ENCODE results near the gene EFHC2. TPM values are rescaled to one million over a fixed set of nuclear protein-coding genes. Genes with fewer than 3 reads are reported as not detected.

EFHC2 gene
- total and polyA plus RNA-seq, 12 donors, result 1.5 to 17.9 (median 10.3) TPM

DNA sequence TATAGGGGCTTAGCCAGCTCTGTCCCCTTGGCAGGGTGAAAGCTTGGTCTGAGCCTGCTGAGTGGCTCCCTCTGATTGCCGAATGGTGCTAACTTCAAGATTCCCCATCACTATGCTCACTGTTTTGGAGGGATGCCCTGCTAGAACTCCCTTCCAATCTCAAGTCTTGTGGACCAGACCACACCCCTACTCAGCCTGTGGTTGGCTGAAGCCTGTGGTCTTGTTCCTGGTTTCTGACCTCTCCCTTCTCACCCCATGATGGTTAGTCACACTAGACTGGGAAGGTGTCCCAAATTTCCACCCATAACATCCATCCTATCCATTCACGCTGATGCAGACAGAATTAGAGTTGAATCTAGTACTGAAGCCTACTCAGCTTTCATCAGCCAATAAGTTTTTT, 185.6 kb downstream of the EFHC2 start:
- DNase-seq (no peak), ATAC-seq (no peak)
- 86 to 92% methylated on average over 2 of the region's 2 CpGs for WGBS, 2 donors

DNA sequence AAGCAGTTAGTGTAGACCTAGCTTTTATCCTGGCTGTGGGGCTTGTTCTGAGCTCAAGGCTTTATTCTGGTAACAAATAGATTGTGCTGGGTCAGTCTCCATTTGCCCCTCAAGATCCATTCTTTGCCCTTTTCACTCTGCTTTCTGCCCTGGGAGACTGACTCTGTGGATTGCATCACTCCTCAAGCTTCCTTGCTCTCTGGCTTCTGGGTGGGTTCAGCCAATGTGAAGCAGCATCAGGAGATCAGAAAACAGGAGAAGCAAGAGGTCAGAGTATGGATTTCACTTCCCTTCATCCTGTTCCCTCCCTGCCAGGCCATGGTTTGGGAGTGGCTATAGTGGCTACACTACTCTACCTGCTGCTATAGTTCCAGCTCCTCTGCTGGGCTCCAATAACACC, 186.2 kb downstream of the EFHC2 start:
- Histone ChIP-seq H3K27me3 (peaks cover 0 to 32% (median 0%) of the 10 kb centered on the region in 7 donors), H3K9me3 (no peaks in the 10 kb centered on the region), H3K36me3 (no peaks in the 10 kb centered on the region), H3K27ac (no peak overlapping the region), H3K4me1 (no peaks in the 10 kb centered on the region), H3K4me3 (no peak overlapping the region)
- no peak for DNase-seq
- ATAC-seq, result no peak
- TF ChIP-seq, protein P1, sequence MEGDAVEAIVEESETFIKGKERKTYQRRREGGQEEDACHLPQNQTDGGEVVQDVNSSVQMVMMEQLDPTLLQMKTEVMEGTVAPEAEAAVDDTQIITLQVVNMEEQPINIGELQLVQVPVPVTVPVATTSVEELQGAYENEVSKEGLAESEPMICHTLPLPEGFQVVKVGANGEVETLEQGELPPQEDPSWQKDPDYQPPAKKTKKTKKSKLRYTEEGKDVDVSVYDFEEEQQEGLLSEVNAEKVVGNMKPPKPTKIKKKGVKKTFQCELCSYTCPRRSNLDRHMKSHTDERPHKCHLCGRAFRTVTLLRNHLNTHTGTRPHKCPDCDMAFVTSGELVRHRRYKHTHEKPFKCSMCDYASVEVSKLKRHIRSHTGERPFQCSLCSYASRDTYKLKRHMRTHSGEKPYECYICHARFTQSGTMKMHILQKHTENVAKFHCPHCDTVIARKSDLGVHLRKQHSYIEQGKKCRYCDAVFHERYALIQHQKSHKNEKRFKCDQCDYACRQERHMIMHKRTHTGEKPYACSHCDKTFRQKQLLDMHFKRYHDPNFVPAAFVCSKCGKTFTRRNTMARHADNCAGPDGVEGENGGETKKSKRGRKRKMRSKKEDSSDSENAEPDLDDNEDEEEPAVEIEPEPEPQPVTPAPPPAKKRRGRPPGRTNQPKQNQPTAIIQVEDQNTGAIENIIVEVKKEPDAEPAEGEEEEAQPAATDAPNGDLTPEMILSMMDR (IDR thresholded peaks at IDR 0.05), result no peak
- intact Hi-C loops (cut with DNase I), result no loop called here

More for the DNA sequence above, 185.6 kb downstream of the EFHC2 start:
- intact Hi-C loops (cut with DNase I), result no loop called here
- TF ChIP-seq, protein P1 (IDR thresholded peaks at IDR 0.05), result no peak
- Histone ChIP-seq H3K4me1 (no peaks in the 10 kb centered on the region), H3K27ac (no peak overlapping the region), H3K36me3 (no peaks in the 10 kb centered on the region), H3K27me3 (peaks cover 0 to 32% (median 0%) of the 10 kb centered on the region in 7 donors), H3K9me3 (no peaks in the 10 kb centered on the region), H3K4me3 (no peak overlapping the region)

DNA sequence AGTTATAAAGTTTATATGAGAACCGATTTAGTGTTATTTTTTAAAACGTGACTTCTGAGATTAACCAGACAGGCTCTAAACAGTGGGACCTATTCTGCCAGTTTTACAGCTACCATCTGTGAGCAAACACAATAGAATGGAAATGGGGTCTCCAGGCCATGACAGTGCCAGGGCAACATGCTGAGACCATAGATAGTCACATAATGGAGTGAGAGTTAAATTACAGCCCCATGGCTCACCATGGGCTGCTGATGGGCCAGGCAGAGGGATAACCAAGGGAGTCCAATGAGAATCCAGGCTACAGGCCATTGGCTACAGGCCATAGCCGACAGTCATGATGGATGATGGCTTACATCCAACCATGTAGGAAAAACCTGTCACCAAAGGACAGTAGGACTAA, 186.7 kb downstream of the EFHC2 start:
- WGBS, 2 donors, result 84 to 86% methylated on average over 3 of the region's 3 CpGs
- no peaks in the 10 kb centered on the region for H3K4me1 ChIP-seq
- no peaks in the 10 kb centered on the region for H3K36me3 ChIP-seq
- ATAC-seq (no peak), DNase-seq (no peak)
- intact Hi-C loops (cut with DNase I), result no loop called here
- no peak overlapping the region for H3K4me3 ChIP-seq
- TF ChIP-seq, protein P1 (IDR thresholded peaks at IDR 0.05), result no peak
- peaks cover 0 to 32% (median 0%) of the 10 kb centered on the region in 7 donors for H3K27me3 ChIP-seq
- H3K9me3 ChIP-seq, result no peaks in the 10 kb centered on the region
- no peak overlapping the region for H3K27ac ChIP-seq

DNA sequence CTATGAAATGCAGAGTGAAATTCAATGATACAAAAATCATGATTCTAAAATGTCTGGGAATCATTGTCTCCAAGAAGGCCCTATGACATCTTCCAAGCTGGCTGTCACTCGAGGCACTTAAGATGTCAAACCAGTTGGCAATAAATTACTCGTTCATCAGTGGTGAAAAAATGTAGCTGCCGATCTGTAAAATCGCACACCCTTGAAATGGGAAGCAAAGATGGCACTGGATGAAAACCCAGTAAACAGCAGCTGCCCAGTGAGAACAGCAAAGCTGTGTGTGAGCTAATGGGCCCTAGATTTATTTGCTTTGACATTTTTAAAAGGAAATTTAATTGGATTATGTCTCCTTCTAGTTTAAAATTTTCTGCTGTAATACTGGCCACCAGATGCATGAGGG, 188.3 kb downstream of the EFHC2 start:
- Histone ChIP-seq H3K4me3 (no peak overlapping the region), H3K27me3 (peaks cover 0 to 32% (median 0%) of the 10 kb centered on the region in 7 donors), H3K9me3 (no peaks in the 10 kb centered on the region), H3K27ac (no peak overlapping the region), H3K4me1 (no peaks in the 10 kb centered on the region), H3K36me3 (no peaks in the 10 kb centered on the region)
- 78 to 89% methylated on average over 4 of the region's 4 CpGs for WGBS, 2 donors
- DNase-seq, result no peak
- TF ChIP-seq, protein P1 (IDR thresholded peaks at IDR 0.05), result no peak
- no peak for ATAC-seq
- intact Hi-C loops (cut with DNase I), result no loop called here
